Measurements from ENCODE around the gene KLHL29.

GRCh38 chr2:23509103-23509502, 124.1 kb downstream of the KLHL29 start:
- TF ChIP-seq CTCF (conservative IDR thresholded peaks at IDR 0.05; ENCODE audit: low read length) (no peak), EZH2phosphoT487 (IDR thresholded peaks at IDR 0.05; ENCODE audit: borderline replicate concordance, low read depth, low read length) (no peak)

All from OCI-LY7 (cell line).